Endodermal cell (in vitro differentiated cells): Measurements from ENCODE around the gene FPGT. TPM values are rescaled to one million over a fixed set of nuclear protein-coding genes. Genes with fewer than 3 reads are reported as not detected.
A peak's percentile ranks its signal among the peaks of the same experiment; 100 is the strongest.

Source experiments
- DNase-seq: peaks from one replicate; pipeline ENCODE4 v3.0.0-alpha.2; 2017
- H3K27ac ChIP-seq: 2 replicates; pipeline ENCODE4 v1.5.1; 2013; ENCODE audit warnings: mild to moderate bottlenecking, low read depth, low read length, moderate library complexity
- H3K27me3 ChIP-seq: 2 replicates; pipeline ENCODE4 v1.6.1; 2013; ENCODE audit warnings: mild to moderate bottlenecking, low read length, moderate library complexity; ENCODE audit not compliant: insufficient read depth, control insufficient read depth, poor library complexity, severe bottlenecking
- H3K36me3 ChIP-seq: 2 replicates; pipeline ENCODE4 v1.7.0; 2013; ENCODE audit warnings: mild to moderate bottlenecking, low read length, moderate library complexity; ENCODE audit not compliant: control insufficient read depth, insufficient read depth
- H3K4me1 ChIP-seq: one replicate; pipeline ENCODE4 v1.7.0; 2013; ENCODE audit warnings: low read length; ENCODE audit not compliant: control insufficient read depth, insufficient read depth
- H3K4me3 ChIP-seq: 2 replicates; pipeline ENCODE4 v1.5.1; 2013; ENCODE audit warnings: mild to moderate bottlenecking, low read length, moderate library complexity
- H3K9ac ChIP-seq: 2 replicates; pipeline ENCODE4 v1.6.1; 2013; ENCODE audit warnings: mild to moderate bottlenecking, low read length, moderate library complexity; ENCODE audit not compliant: poor library complexity, severe bottlenecking; ENCODE audit errors: extremely low read depth
- H3K9me3 ChIP-seq: 2 replicates; pipeline ENCODE4 v1.6.1; 2013; ENCODE audit warnings: mild to moderate bottlenecking, low read length, moderate library complexity; ENCODE audit not compliant: control insufficient read depth
- H3K27ac Mint-ChIP-seq: 2 replicates; pipeline ENCODE4 v1.8.0; 2020; ENCODE audit warnings: mixed read lengths
- H3K27me3 Mint-ChIP-seq: 2 replicates; pipeline ENCODE4 v1.8.0; 2021; ENCODE audit warnings: mild to moderate bottlenecking, mixed read lengths; ENCODE audit not compliant: insufficient read depth
- H3K36me3 Mint-ChIP-seq: 2 replicates; pipeline ENCODE4 v1.8.0; 2020; ENCODE audit warnings: low read depth, mixed read lengths
- H3K4me1 Mint-ChIP-seq: 2 replicates; pipeline ENCODE4 v1.8.0; 2020; ENCODE audit warnings: mixed read lengths
- H3K4me3 Mint-ChIP-seq: 2 replicates; pipeline ENCODE4 v1.8.0; 2020; ENCODE audit warnings: mild to moderate bottlenecking, moderate library complexity, mixed read lengths
- H3K9me3 Mint-ChIP-seq: 2 replicates; pipeline ENCODE4 v1.8.0; 2020; ENCODE audit warnings: mild to moderate bottlenecking, mixed read lengths
- CTCF ChIP-seq: fragments of 200-600 bp; sonication (generic); conservative IDR thresholded peaks from 2 replicates; pipeline ENCODE4 v1.5.0; 2021; ENCODE audit warnings: antibody characterized with exemption, mild to moderate bottlenecking
- WGBS, 2 experiments: methylation state at CpG; one replicate each; pipeline versions ENCODE4 v1.1.5 to v1.1.7; 2013; ENCODE audit warnings: missing lambda C conversion rate in 2 of 2, mixed read lengths in 1 of 2; ENCODE audit not compliant: insufficient coverage in 1 of 2, insufficient read length in 1 of 2; 5-methylcytosine and 5-hydroxymethylcytosine counted together
- long read RNA-seq, 4 experiments: library from polyadenylated mRNA in 2 of 4; library from RNA in 1 of 4; library from capped mRNA in 1 of 4; stranded (forward) in 3 of 4; unstranded in 1 of 4; transcript quantifications; one replicate each; pipeline ENCODE4 v2.0.0, GENCODE V29; 2020 to 2021; ENCODE audit warnings: inconsistent platforms in 1 of 4
- polyA plus RNA-seq, 2 experiments: library from polyadenylated mRNA; stranded (reverse); fragments of 50-300 nt; gene quantifications; one replicate each; pipeline ENCODE4 v1.2.3, GENCODE V29; 2013
- total RNA-seq, 2 donors: library from RNA; stranded (reverse); fragmentation: NEBNext Ultra II Directional in 1 of 2; extraction: Animal tissue kit (Norgen Biotek cat#: 25700) in 1 of 2; gene quantifications; 2 replicates in 1 of 2; 3 replicates in 1 of 2; pipeline ENCODE4 v1.2.1, GENCODE V29; 2021

Gene FPGT
- 10 to 100 TPM; 12.4 to 15.9 TPM for total RNA-seq
- polyA plus RNA-seq (2013, experiment 1 of 2): 6.3 TPM
- 6.5 TPM for polyA plus RNA-seq (2013, experiment 2 of 2)
- long read RNA-seq, experiment 1, partial matches to known transcripts: 1 of 5 reads
- long read RNA-seq, experiment 1, other reads (novel, unspliced or antisense): 0 of 5 reads
- long read RNA-seq, experiment 2, transcript FPGT-202 (4 exons, 3,254 nt): major isoform, 21 of 27 reads
- long read RNA-seq, experiment 2, partial matches to known transcripts: 3 of 27 reads
- long read RNA-seq, experiment 2, other reads (novel, unspliced or antisense): 2 of 27 reads
- long read RNA-seq, experiment 3, transcript FPGT-203 (4 exons, 601 nt): minor isoform, 8 of 68 reads
- long read RNA-seq, experiment 3, transcript FPGT-202 (4 exons, 3,254 nt): major isoform, 54 of 68 reads
- long read RNA-seq, experiment 3, partial matches to known transcripts: 1 of 68 reads
- long read RNA-seq, experiment 3, other reads (novel, unspliced or antisense): 2 of 68 reads
- long read RNA-seq, experiment 4, transcript FPGT-202 (4 exons, 3,254 nt): major isoform, 17 of 20 reads
- long read RNA-seq, experiment 4, partial matches to known transcripts: 0 of 20 reads
- long read RNA-seq, experiment 4, other reads (novel, unspliced or antisense): 0 of 20 reads

GRCh38 chr1:74197657-74198552 lies at the start of gene FPGT, which contains the start of gene LRRIQ3:
TSS of gene FPGT (plus strand) at chr1:74198242. CDS start at chr1:74198279, 37 bp downstream.
TSS of gene LRRIQ3 (minus strand) at chr1:74198176. CDS start at chr1:74183684, 14,492 bp downstream.
- 38 to 51% methylated on average over 27 to 41 of the region's 41 CpGs for WGBS, 2 experiments
- no peaks in the 10 kb centered on the region for H3K27me3 Mint-ChIP-seq
- H3K9me3 Mint-ChIP-seq: no peaks in the 10 kb centered on the region
- TF ChIP-seq CTCF: no peak
- peak within 1 kb of the TSS; percentile 77 for H3K4me3 Mint-ChIP-seq
- H3K9me3 ChIP-seq: peaks cover 5% of the 10 kb centered on the region
- no peaks in the 10 kb centered on the region for H3K36me3 ChIP-seq
- no peaks in the 10 kb centered on the region for H3K27me3 ChIP-seq
- peak within 1 kb of the TSS; percentile 60 for H3K9ac ChIP-seq
- H3K4me1 Mint-ChIP-seq: no peaks in the 10 kb centered on the region
- H3K4me3 ChIP-seq: peak within 1 kb of the TSS; percentile 93
- peak within 1 kb of the TSS; percentile 97 for H3K27ac Mint-ChIP-seq
- H3K27ac ChIP-seq: no peak within 1 kb of the TSS
- H3K4me1 ChIP-seq: no peaks in the 10 kb centered on the region
- H3K36me3 Mint-ChIP-seq: peaks cover 2% of the 10 kb centered on the region
- DNase-seq: peak; percentile 98

GRCh38 chr1:74160046-74160445 lies 38.0 kb upstream of the FPGT start:
- TF ChIP-seq CTCF: no peak
- no peak overlapping the region for H3K27ac Mint-ChIP-seq
- no peaks in the 10 kb centered on the region for H3K27me3 Mint-ChIP-seq
- WGBS, 2 experiments: 91 to 93% methylated on average over 2 of the region's 2 CpGs
- no peaks in the 10 kb centered on the region for H3K36me3 Mint-ChIP-seq
- no peaks in the 10 kb centered on the region for H3K9me3 Mint-ChIP-seq
- Histone ChIP-seq H3K9ac (no peak overlapping the region), H3K27ac (no peak overlapping the region), H3K9me3 (no peaks in the 10 kb centered on the region), H3K36me3 (no peaks in the 10 kb centered on the region), H3K27me3 (no peaks in the 10 kb centered on the region), H3K4me1 (no peaks in the 10 kb centered on the region), H3K4me3 (no peak overlapping the region)
- H3K4me1 Mint-ChIP-seq: no peaks in the 10 kb centered on the region
- DNase-seq: no peak
- H3K4me3 Mint-ChIP-seq: no peak overlapping the region

- H3K4me3 Mint-ChIP-seq: no peak overlapping the region
- no peak overlapping the region for H3K27ac Mint-ChIP-seq
- no peaks in the 10 kb centered on the region for H3K36me3 Mint-ChIP-seq
- Histone ChIP-seq H3K27ac (no peak overlapping the region), H3K36me3 (no peaks in the 10 kb centered on the region), H3K9me3 (no peaks in the 10 kb centered on the region), H3K4me1 (no peaks in the 10 kb centered on the region), H3K9ac (no peak overlapping the region), H3K27me3 (no peaks in the 10 kb centered on the region), H3K4me3 (no peak overlapping the region)
- no peaks in the 10 kb centered on the region for H3K9me3 Mint-ChIP-seq
- no peak for DNase-seq
- H3K27me3 Mint-ChIP-seq: no peaks in the 10 kb centered on the region
- no peak for TF ChIP-seq CTCF
- no peaks in the 10 kb centered on the region for H3K4me1 Mint-ChIP-seq
Observed at GRCh38 chr1:74161497-74161896, 36.5 kb upstream of the FPGT start.
